HG03442 (cell line): Measurements from ENCODE around the gene C1orf56.

Experiments
- ATAC-seq: cut with Tn5 transposase; IDR thresholded peaks from one replicate; pipeline ENCODE4 v1.9.1; 2021; ENCODE audit warnings: mild to moderate bottlenecking, moderate library complexity; ENCODE audit not compliant: unreplicated experiment

The C1orf56 gene, protein sequence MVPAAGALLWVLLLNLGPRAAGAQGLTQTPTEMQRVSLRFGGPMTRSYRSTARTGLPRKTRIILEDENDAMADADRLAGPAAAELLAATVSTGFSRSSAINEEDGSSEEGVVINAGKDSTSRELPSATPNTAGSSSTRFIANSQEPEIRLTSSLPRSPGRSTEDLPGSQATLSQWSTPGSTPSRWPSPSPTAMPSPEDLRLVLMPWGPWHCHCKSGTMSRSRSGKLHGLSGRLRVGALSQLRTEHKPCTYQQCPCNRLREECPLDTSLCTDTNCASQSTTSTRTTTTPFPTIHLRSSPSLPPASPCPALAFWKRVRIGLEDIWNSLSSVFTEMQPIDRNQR

DNA sequence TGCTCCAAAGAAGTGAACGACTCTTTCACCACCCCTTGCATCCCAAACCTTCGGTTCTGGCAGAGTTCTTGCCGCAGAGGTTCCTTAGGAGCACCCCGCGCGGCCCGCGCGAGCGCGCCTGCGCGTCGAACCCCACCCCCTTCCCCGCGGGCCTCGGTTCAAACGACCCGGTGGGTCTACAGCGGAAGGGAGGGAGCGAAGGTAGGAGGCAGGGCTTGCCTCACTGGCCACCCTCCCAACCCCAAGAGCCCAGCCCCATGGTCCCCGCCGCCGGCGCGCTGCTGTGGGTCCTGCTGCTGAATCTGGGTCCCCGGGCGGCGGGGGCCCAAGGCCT is at the start of gene C1orf56:
C1orf56 (plus strand) TSS at position 161 of the 334 bp plus-strand sequence; CDS start at position 258, 97 bp downstream.
- peak; percentile 59 for ATAC-seq

DNA sequence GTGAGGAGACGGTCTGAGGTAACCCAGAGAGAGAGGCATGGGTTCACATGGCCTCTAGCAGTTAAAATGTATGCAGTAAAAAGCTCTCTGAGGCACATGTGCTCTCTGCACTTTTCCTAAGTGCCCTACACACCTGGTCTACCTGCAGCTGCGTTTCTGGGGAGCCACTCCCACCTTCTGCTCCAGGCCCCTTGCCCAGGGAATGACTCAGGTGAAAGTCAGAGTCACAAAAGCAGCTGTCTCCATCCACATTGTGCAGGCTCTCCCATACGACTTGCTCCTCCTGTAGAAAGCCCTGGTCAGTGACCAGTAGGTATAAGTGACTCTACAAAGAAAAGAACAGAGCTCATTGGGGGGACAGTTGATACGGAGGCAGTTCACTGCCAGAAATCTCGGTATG is 49.6 kb upstream of the C1orf56 start:
- ATAC-seq: no peak

DNA sequence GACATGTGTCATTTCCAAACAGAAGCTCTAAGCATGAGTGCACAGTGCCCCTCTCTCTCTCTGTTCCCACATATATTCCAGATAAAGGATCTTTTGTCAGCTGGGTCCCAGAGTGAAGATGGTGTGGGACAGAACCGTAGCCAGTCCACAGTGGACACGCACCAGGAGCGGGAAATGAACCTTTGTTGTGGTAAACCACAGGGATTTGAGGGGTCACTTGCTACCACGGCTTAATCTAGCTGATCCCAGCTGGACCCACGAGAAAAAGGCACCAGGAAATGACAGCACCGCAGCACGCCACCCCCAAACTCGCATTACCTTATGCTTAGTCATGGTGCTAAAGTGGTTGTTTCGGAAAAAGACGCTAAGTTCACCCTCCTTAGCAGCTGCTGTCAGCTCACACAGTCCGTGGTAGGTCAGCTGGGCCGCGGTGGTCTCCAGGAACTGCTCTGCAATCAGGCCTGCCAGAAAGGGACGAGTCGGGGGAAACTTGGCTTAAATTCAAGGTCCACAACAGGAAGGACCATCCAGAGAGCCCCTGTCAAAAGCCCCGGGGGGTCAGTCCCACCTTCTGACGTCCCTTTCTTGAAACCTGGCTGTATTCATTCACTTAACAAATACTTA is 48.4 kb upstream of the C1orf56 start:
- no peak for ATAC-seq

DNA sequence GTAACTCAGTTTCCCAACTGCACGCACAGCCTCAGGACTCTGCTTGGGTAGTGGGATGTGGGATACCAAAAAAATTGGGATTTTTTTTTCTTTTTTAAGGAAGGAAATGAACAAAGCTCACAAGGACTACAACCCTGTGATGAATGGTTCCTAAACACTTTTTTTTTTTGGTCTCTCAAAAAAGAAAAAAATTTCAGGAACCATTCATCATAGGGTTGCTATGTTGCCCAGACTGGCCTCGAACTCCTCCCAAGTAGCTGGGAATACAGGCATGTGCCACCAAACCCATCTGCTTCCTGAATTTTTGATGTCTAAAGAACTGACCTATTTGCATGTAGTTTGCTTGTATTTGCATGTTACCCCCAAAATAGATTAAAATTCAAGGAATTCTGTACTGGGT is 47.6 kb upstream of the C1orf56 start:
- ATAC-seq: no peak

DNA sequence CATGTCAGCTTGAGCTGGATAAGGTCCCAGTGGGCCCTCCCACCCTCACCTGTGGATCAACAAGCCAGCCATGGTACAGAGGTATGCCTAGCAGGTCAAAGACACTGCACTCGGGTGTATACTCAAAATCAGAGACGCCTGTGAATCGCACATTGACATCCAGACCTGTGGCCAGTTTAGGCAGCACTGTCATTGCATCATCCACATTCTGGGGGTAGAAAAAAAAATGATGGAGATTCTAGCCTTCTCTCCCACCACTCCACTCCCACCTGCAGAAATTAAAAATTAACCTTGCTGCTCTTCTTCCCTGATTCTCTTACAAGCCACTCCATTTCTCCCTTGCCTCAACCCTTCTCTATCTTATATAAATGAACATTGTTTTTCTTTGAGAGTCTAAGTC is 47.1 kb upstream of the C1orf56 start:
- ATAC-seq: no peak

DNA sequence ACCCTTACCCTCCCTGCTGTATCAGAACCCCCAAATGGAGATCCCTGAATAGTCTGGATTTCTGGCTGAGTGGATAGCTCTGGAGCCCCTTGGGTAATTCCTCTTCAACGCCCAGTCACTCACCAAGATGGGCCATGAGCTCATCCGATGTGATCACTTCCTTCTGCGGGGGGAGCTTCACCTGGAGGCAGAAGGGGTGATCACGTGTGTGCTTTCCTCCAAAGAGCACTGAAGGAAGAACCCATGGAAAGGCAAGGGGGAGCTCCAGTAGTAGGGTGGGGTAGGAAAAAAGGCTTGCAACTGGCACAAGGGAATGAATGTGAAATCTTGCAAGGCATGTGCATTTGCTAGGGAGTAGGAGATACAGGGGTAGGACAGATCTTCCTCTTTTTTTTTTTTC is 45.9 kb upstream of the C1orf56 start:
- no peak for ATAC-seq

DNA sequence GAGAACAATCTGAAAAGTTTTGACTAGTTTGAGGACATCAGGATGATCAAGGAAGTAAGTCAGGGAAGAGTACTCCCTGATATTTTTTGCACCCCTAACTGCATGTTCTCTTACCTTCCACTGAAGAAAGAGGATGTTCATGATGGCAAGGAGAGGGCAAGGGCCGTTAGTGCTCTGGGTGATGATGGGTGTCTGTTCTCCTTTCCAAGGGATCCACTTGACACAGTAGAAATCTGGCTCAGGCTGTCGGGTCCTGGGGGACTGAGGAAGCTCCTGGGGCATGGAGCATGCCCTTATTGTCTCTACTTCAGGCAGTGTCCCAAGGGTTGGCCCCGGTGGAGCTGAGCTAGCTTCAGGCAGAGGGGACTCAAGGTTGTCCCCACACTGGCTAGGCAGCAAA is 45.5 kb upstream of the C1orf56 start:
- no peak for ATAC-seq

DNA sequence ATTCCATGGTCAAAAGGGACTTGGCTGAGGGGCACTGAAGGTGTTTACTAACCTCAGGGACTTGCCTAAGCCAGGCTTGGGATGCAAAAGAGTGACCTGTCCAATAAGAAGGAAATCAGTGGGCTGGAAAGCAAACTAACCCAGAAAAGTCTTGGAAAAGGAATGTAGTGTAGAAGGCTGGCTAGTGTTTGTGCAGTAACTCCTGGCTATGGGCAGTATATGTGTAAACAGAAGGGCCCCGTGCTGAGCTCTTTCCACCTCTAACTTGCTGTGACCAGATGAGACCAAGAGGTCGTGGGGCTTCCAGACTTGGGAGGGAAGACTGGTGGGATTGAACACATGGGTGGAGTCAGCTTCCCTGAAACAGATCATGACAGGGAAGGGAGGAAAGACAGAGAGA is 44.9 kb upstream of the C1orf56 start:
- ATAC-seq: no peak

DNA sequence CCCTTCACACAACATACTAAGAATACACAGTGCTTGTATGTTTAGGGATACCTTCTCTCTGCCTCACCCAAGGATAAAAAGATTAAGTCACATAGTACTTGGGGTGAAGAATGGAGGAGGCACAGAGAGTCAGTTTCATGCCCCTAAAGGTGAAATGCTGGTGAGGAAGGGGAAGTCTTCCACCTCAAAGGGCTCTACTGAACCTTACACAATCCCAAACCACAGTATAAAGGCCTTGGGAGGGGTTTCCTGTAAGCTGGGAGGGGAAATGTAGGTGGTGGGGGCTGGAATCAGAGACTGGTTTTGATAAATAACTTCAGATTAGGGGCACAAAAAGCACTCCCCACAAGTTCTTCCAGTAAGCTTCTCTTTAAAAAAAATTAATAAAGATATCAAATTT is 44.4 kb upstream of the C1orf56 start:
- no peak for ATAC-seq

DNA sequence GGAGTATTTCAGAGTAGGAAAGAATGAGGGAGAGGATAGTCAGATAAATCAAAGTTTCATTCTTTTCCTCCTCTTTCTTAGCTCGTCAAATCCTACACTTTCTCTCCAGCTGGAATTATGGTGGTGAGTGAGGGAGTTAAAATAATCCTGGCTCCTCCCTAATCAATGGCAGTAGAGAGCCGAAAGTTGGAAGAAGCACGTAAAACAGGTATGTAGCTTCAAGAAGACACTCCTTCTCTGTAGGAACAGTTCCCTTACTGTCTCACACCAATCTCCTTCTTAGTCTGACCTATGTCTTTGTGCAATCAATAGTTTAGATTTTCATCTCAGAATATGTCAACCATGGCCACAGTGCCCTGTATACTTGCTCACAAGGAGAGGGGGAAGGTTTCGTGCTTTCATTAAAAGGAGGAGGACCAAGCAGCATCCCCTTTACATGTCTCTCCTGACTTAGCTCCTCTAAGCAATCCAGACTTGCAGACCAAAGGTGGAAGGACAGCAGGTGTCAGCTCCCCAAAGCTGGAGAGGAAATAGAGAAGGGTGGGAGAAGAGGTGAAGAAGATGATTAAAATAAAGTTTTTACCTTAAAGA is 41.7 kb upstream of the C1orf56 start:
- no peak for ATAC-seq

DNA sequence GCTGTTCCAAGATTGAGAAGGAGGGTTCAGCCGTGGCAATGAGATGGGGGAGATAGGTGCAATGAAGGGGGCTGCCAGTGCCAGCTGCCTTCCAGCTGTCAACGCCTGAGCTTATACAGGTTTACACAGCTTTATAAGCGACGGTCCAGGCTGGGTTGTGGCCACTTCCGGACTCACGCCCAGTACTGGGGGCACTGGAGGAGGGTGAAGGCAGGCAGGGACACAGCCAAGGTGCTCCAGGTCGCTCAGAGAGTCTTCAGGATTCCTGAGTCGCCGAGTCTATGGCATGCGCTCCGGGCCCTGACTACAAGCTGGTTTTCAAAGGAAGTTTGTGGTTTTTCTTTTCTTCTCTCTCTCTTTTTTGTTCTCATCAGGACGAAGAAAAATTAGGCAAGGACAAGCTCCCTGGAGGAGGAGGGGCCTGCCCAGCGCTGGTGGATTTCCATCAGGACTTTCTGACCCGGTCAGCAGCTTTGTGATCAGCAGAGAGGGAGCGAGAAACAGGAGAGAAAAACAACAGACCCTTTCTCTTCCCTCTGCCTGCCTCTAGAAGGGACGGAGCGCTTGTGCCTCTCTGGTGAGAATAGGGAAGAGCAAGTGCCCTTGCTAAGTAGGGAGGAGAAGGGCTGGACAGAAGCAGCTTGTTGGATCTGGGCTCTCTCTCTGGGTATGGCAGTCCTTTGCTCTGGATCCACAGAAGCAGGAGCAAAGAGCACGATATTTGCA is 41.1 kb upstream of the C1orf56 start, which contains the start of gene MINDY1:
MINDY1 (minus strand) TSS at position 576 of the 726 bp plus-strand sequence. CDS start 4,285 bp downstream, outside the sequence.
- ATAC-seq: no peak

DNA sequence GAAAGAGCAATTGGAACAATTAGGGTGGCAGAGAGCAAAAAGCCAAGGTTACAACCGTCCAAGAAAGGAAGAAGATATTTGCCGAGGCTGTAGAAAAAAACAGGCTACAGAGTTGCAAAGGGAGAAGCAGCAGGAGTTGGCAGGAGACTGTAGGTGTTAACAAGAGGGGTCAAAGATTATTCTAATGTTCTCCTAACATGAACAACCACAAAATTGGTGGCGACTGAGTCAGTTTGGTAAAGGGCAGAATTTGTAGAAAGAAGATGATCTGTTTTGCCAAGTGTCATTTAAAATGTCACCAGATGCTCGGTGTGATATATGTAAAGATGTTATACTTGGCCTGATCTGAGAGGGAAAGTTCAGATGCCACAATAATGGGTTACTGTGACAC is 39.7 kb upstream of the C1orf56 start:
- ATAC-seq: no peak

DNA sequence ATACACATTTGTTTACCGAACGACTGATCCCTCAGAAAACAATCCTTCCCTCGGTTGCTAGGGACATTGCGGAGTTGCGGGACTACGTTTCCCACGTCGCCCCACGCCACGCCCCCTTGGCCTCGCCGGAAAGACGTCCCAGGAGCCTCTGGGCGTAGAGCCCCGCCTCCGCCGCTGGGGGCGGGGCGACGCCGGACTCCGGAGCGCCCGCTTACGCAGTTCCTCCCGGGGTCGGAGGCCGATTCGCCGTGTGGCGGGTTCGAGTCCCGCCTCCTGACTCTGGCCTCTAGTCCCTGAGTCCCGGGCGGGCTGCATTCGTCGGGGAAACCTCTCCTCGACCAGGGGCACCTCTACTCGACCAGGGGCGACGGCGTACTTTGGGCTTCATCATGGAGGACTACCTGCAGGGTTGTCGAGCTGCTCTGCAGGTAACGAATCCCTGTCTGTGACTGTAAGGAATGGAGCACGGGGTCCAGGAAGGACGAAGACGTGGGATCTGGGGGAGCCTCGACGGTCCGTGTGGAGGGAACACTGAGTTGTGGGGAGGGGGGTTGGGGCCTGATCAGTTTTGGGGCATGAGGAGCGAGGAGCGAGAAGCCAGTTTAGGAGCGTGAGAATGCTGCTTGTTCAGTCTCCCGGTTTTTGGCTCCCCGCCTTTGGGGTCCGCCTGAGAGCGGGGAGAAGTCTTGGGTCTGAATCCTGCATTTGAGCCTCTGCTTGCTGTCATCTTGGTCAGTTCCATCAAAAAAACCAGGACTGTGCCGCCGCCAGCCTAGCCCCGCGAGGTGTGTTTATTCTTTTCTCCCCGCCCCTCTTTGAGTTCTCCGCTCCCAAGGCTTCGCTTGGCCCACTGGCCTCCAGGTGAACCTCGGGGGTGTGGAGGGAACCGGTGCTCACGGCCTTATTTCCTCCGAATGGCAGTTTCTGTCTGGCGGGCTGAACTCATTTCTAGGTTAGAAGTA is 39.0 kb upstream of the C1orf56 start, which contains the start of gene PRUNE1:
PRUNE1 (plus strand) TSS at position 206 of the 962 bp plus-strand sequence; CDS start at position 390, 184 bp downstream.
- peak; percentile 73 for ATAC-seq

DNA sequence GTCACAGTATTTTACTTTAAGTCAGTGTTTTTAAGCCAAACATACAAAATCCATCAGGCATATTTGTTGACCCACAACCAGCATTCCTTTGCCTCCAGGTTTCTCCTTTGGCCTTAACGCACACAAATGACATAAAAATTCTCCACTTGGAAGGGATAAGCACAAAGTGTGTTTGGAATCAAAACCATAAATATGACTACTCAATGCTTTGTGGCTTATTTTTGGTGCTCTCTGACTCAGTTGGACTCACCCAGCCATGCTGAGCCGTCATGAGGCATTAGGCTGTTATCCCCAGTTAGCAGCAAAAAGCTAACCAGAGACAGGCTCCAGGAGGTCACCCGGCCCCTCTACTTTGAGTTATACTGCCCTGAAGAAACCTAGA is 38.4 kb upstream of the C1orf56 start:
- no peak for ATAC-seq

DNA sequence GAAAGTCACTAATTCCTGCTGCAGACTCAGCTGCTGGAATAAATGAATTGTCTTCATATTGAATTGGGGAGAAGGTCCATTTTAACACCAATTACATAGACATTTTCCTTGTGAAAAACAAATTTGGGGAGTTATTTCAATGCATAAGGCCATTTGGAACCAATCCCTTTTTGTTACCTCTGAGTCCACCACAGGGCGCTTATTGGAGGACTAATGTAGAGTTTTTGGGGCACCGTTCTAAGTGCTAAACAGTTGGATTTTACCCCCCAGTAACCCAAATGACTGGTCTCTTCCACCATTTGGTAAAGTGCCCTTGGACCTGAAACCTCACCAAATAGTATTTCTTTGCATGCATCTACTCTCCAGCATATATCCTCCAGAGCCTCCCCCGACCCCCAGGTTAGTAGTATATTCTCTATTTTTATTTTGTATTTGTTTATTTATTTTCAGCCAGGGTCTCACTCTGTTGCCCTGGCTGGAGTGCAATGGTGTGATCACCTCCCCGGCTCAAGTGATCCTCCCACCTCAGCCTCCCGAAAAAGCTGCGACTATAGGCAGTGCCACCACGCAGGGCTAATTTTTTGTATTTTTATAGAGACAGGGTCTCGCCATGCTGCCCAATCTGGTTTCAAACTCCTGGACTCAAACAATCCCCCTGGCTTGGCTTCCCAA is 37.7 kb upstream of the C1orf56 start:
- no peak for ATAC-seq

DNA sequence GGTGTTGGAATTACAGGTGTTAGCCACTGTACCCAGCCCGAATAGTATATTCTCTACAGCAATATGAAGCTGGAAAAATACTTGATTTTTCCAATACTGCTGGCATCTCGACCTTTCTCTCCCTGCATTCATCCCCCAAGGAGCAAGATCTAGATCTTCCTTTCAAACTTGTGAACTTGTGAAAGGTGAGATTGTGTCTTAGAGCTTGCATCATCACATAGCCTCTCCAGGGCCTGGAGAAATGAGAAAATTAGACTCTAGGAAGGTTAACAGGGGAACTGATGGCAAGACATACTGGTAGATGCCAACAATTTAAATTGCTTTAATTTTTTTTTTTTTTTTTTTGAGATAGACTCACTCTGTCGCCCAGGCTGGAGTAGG is 37.2 kb upstream of the C1orf56 start:
- ATAC-seq: no peak

DNA sequence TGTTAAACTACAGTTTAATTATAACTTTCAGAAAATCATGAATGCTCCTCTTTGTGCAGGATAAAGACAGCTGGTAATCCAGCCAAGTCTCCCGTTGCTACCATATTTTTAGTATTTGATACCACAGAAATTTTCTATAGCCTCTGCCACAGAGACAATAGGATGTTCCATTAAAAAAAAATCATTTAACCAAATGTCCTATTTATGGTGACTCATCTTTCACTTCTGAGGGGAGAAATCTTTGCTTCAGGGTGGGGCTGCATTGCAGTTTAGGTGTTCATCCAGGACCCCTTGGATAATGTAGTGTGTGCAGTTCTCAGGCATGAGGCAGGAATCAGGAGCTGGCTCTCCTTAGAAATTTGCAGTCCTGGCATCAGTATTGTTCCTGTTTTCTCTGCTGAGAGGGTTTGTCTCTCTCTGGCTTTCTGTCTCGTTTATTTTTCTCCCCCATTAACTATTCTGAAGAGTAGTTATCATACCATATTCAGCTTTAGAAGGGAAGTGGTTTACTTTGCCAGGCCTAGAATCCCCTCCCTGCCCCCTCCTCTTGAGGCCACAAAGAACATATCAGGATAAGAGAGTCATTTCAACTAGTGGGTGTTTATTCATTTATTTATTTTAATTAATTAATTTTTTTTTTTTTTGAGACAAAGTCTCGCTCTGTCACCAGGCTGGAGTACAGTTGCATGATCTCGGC is 36.2 kb upstream of the C1orf56 start:
- no peak for ATAC-seq

DNA sequence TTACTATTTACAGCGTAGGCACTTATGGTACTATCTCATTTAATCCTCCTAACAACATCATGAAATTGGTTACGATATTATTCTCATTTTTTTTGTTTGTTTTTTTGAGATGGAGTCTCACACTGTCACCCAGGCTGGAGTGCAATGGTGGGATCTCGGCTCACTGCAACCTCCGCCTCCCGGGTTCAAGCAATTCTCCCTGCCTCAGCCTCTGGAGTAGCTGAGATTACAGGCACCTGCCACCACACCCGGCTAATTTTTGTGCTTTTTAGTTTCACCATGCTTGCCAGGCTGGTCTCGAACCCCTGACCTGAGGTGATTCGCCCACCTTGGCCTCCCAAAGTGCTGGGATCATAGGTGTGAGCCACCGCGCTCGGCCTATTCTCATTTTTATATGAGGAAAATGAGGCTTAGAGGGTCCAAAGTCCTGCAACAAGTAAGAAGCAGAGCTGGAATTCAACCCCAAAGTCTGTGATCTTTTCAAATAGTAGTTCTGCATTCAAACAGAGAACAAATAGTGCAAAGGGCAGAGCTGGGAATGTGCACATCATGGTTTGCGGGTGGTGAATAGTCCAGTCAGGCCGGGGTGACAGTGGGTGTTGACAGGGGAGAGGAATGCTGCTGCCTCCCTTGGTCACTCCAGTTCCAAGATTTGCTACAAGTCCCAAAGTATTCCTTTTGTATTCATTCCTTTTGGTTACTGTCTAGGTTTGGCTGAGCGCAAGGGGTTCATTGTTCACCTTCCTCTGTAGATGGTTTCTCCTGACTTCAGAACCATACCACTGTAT is 34.7 kb upstream of the C1orf56 start:
- ATAC-seq: no peak
